Ascending aorta (tissue), 2 donors: ENCODE measurements around the gene MCF2L. TPM values are rescaled to one million over a fixed set of nuclear protein-coding genes. Genes with fewer than 3 reads are reported as not detected.
"Not testable (repeated sequence)": the region's sequence is repeated elsewhere in the genome, so short reads cannot be mapped to it uniquely, and the experiment has no call there.

ENCODE experiments used
- DNase-seq, 2 donors: peaks; one replicate each; pipeline ENCODE4 v3.0.0-alpha.2; 2019; ENCODE audit warnings: low spot score in 2 of 2
- H3K27ac ChIP-seq, 2 donors: fragments of 200-600 bp; sonication (generic); one replicate each; pipeline ENCODE4 v1.5.1; 2016 to 2017; ENCODE audit warnings: mild to moderate bottlenecking in 1 of 2
- H3K27me3 ChIP-seq: fragments of 200-600 bp; sonication (generic); one replicate; pipeline ENCODE4 v1.5.1; 2017
- H3K36me3 ChIP-seq, 2 donors: fragments of 200-600 bp; sonication (generic); one replicate each; pipeline ENCODE4 v1.5.1; 2016
- H3K4me1 ChIP-seq, 2 donors: fragments of 200-600 bp; sonication (generic); one replicate each; pipeline ENCODE4 v1.5.1; 2016 to 2017; ENCODE audit warnings: mild to moderate bottlenecking in 1 of 2
- H3K4me3 ChIP-seq, 2 donors: fragments of 200-600 bp; sonication (generic); one replicate each; pipeline ENCODE4 v1.5.1; 2016 to 2017; ENCODE audit warnings: mild to moderate bottlenecking in 1 of 2
- H3K9me3 ChIP-seq, 2 donors: fragments of 200-600 bp; sonication (generic); one replicate each; pipeline ENCODE4 v1.5.1; 2016
- intact Hi-C: fragments of 100-400 bp; cut with DNase I; formaldehyde crosslinking; loops from one replicate; pipeline ENCODE4 v1.15.1; 2023
- total RNA-seq: library from RNA; depleted of rRNA; stranded (reverse); fragments of >200 nt; gene quantifications from one replicate; pipeline ENCODE4 v1.1.0, GENCODE V29; 2016
- TF ChIP-seq, protein P1 (sequence below), 3 experiments: fragments of 200-600 bp in 2 of 3; fragments of 450-650 bp in 1 of 3; sonication (generic) in 2 of 3; IDR thresholded peaks; one replicate each; pipeline ENCODE4 v1.5.1; 2016 to 2019; ENCODE audit warnings: antibody characterized with exemption in 3 of 3, mild to moderate bottlenecking in 1 of 3, moderate library complexity in 1 of 3

Gene MCF2L
- total RNA-seq, 1 donor from 2014 or later, result 112 TPM

- TF ChIP-seq, protein P1, sequence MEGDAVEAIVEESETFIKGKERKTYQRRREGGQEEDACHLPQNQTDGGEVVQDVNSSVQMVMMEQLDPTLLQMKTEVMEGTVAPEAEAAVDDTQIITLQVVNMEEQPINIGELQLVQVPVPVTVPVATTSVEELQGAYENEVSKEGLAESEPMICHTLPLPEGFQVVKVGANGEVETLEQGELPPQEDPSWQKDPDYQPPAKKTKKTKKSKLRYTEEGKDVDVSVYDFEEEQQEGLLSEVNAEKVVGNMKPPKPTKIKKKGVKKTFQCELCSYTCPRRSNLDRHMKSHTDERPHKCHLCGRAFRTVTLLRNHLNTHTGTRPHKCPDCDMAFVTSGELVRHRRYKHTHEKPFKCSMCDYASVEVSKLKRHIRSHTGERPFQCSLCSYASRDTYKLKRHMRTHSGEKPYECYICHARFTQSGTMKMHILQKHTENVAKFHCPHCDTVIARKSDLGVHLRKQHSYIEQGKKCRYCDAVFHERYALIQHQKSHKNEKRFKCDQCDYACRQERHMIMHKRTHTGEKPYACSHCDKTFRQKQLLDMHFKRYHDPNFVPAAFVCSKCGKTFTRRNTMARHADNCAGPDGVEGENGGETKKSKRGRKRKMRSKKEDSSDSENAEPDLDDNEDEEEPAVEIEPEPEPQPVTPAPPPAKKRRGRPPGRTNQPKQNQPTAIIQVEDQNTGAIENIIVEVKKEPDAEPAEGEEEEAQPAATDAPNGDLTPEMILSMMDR (IDR thresholded peaks at IDR 0.05), result no peak
- Histone ChIP-seq H3K4me3 (no peak overlapping the region), H3K27me3 (no peaks in the 10 kb centered on the region), H3K4me1 (no peaks in the 10 kb centered on the region), H3K36me3 (no peaks in the 10 kb centered on the region), H3K9me3 (no peaks in the 10 kb centered on the region), H3K27ac (no peak overlapping the region)
- intact Hi-C loops, result no loop called here
- no peak for DNase-seq
These were observed 134.6 kb downstream of the MCF2L start for GRCh38 chr13:113103646-113104045.

DNA sequence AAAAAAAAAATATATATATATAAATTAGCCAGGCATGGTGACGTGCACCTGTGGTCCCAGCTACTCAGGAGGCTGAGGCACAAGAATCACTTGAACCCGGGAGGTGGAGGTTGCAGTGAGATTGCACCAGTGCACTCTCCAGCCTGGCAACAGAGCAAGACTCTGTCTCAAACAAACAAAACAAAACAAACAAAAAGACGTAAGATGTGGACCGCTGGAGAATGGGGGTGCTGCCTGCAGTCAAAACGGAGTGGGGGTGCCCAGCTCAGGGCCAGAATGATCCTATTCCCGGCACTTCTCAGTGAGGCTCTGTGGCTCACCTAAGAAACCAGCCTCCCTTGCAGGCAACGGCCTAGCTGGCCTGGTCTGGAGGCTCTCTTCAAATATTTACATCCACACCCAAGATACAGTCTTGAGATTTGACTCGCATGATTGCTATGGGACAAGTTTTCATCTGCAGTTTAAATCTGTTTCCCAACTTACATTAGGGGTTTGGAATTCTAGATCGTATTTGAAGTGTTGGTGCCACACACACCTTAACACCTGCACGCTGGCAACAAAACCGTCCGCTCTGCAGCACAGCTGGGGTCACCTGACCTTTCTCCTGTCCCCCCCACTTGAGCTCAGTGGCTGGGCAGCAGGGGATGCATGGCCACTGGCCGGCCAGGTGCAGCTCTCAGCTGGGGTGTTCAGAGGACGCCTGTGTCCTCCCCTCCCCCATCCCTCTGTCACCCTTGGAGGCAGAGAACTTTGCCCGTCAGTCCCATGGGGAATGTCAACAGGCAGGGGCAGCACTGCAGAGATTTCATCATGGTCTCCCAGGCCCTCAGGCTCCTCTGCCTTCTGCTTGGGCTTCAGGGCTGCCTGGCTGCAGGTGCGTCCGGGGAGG, 136.3 kb downstream of the MCF2L start, which contains the start of gene F7:
Gene F7 (plus strand): TSS at position 760 of the 889 bp plus-strand sequence. CDS start 51 bp downstream, at position 811.
- H3K27ac ChIP-seq, result no peak within 1 kb of the TSS
- no peak within 1 kb of the TSS for H3K4me3 ChIP-seq
- TF ChIP-seq, protein P1 (IDR thresholded peaks at IDR 0.05), result no peak
- peaks cover 5% of the 10 kb centered on the region for H3K27me3 ChIP-seq
- H3K9me3 ChIP-seq, result no peaks in the 10 kb centered on the region
- H3K36me3 ChIP-seq, result no peaks in the 10 kb centered on the region
- DNase-seq, result no peak
- intact Hi-C loops, result no loop called here
- peaks cover 3% of the 10 kb centered on the region in 2 donors for H3K4me1 ChIP-seq

DNA sequence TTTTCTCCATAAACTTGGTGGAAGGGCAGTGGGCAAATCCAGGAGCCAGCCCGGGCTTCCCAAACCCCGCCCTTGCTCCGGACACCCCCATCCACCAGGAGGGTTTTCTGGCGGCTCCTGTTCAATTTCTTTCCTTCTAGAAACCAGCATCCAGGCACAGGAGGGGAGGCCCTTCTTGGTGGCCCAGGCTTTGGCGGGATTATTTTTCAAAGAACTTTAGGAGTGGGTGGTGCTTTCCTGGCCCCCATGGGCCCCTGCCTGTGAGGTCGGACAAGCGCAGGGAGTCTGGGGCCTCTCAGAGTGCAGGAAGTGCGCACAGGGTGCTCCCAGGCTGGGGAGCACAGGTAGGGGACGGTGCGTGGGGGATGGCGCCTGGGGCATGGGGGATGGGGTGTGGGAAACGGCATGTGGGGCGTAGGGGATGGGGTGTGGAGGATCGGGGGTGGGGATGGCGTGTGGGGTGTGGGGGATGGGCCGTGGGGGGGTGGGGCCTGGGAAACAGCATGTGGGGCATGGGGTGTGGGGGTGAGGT, 137.0 kb downstream of the MCF2L start:
- no peak overlapping the region for H3K27ac ChIP-seq
- no peaks in the 10 kb centered on the region for H3K9me3 ChIP-seq
- peaks cover 9% of the 10 kb centered on the region for H3K27me3 ChIP-seq
- H3K36me3 ChIP-seq, result no peaks in the 10 kb centered on the region
- TF ChIP-seq, protein P1 (IDR thresholded peaks at IDR 0.05), result no peak
- intact Hi-C loops, result no loop called here
- no peak overlapping the region for H3K4me3 ChIP-seq
- DNase-seq, result no peak
- peaks cover 3 to 6% of the 10 kb centered on the region in 2 donors for H3K4me1 ChIP-seq

GRCh38 chr13:113106711-113107351, 137.8 kb downstream of the MCF2L start:
- Histone ChIP-seq H3K4me3 (no peak overlapping the region), H3K27me3 (peaks cover 11% of the 10 kb centered on the region), H3K4me1 (peaks cover 3 to 6% of the 10 kb centered on the region in 2 donors), H3K9me3 (no peaks in the 10 kb centered on the region), H3K36me3 (no peaks in the 10 kb centered on the region), H3K27ac (no peak overlapping the region)
- DNase-seq, result no peak
- intact Hi-C loops, result no loop called here
- TF ChIP-seq, protein P1 (IDR thresholded peaks at IDR 0.05), result no peak

DNA sequence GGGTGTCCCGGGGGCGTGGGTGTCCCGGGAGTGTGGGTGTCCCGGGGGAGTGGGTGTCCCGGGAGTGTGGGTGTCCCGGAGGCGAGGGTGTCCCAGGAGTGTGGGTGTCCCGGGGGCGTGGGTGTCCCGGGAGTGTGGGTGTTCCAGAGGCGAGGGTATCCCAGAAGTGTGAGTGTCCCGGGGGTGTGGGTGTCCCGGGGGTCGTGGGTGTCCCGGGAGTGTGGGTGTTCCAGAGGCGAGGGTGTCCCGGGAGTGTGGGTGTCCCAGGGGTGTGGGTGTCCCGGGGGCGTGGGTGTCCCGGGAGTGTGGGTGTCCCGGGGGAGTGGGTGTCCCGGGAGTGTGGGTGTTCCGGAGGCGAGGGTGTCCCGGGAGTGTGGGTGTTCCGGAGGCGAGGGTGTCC, 139.5 kb downstream of the MCF2L start:
- DNase-seq, H3K4me3 ChIP-seq, H3K9me3 ChIP-seq, intact Hi-C loops, H3K36me3 ChIP-seq, H3K4me1 ChIP-seq, H3K27ac ChIP-seq: not testable (repeated sequence)
- H3K27me3 ChIP-seq, result peaks cover 11% of the 10 kb centered on the region
